GM12801 (cell line): ENCODE data around the gene NCLN.

ENCODE experiments used
- TF ChIP-seq, protein P1 (sequence below): IDR thresholded peaks from one replicate; pipeline ENCODE4 v1.5.1; 2011; ENCODE audit warnings: control low read depth; ENCODE audit not compliant: insufficient read length; ENCODE audit errors: extremely low read depth

Gene NCLN

GRCh38 chr19:3171894-3172672 lies 13.6 kb upstream of the NCLN start:
- TF ChIP-seq, protein P1, sequence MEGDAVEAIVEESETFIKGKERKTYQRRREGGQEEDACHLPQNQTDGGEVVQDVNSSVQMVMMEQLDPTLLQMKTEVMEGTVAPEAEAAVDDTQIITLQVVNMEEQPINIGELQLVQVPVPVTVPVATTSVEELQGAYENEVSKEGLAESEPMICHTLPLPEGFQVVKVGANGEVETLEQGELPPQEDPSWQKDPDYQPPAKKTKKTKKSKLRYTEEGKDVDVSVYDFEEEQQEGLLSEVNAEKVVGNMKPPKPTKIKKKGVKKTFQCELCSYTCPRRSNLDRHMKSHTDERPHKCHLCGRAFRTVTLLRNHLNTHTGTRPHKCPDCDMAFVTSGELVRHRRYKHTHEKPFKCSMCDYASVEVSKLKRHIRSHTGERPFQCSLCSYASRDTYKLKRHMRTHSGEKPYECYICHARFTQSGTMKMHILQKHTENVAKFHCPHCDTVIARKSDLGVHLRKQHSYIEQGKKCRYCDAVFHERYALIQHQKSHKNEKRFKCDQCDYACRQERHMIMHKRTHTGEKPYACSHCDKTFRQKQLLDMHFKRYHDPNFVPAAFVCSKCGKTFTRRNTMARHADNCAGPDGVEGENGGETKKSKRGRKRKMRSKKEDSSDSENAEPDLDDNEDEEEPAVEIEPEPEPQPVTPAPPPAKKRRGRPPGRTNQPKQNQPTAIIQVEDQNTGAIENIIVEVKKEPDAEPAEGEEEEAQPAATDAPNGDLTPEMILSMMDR = no peak

DNA sequence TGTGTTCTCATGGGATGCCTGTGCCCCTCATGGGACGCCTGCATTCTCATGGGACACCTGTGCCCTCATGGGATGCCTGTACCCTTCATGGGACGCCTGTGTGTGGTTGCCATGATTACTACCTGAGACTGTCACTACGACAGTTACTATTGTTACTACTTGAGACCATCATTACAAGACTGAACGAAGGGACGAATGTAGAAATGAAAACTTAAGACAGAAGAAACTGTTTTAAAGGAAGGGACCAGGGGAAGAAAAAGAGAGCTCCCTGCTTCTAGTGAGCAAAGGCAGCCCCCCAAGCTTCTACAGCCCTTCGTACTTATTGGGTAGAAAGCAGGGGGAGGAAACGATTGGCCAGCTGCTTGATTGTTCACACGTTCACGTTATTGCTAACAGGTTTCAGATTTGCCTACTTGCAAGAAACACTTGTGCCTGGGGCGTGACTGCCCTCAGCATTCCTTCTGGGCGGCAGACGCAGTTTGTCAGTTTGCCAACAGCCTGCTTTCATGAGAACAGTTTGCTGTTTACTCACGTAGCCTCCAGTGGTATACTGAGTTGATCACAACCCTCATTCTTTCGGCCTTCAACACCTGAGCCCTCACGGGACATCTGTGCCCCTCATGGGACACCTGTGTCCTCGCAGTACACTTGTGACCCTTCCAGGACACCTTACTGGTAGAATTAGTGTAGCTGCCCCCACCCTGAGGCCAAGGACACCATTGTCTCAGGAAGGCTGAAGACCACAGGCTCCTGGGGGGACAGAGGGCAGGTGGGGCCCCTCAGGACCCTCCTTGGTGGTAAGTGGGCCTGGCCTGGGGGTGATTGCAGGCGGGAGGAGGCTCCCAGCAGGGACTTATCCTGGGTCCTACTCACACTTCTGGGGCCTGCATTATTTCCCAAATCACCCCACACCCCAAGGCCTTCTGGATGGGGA lies 9.7 kb upstream of the NCLN start:
- TF ChIP-seq, protein P1 = no peak

- TF ChIP-seq, protein P1 = no peak
Observed at GRCh38 chr19:3176715-3177501, 8.8 kb upstream of the NCLN start.

DNA sequence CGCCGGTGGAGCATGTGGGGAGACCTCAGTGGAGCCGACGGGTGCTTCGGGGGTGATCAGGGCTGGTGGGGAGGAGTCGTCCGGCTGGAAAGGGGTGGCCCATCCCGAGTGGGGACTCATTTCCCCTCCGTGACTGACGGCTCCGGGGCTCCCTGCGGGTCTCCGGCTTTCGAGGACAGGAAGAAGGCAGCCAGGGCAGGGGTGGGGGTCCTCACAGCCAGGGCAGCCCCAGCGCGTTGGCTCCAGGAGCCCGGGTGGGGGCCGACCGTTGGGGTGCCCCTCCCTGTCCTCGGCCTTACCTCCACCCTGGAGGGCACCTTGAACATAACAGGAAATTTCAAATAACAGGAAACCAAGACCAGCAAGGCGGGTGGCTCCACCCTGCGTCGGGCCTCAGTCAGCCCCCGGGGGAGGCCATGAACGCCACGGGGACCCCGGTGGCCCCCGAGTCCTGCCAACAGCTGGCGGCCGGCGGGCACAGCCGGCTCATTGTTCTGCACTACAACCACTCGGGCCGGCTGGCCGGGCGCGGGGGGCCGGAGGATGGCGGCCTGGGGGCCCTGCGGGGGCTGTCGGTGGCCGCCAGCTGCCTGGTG lies 7.3 kb upstream of the NCLN start, which contains the start of gene S1PR4:
TSS of gene S1PR4 (plus strand) at position 393 of the 596 bp plus-strand sequence. CDS start at position 417, 24 bp downstream.
- TF ChIP-seq, protein P1 = no peak

DNA sequence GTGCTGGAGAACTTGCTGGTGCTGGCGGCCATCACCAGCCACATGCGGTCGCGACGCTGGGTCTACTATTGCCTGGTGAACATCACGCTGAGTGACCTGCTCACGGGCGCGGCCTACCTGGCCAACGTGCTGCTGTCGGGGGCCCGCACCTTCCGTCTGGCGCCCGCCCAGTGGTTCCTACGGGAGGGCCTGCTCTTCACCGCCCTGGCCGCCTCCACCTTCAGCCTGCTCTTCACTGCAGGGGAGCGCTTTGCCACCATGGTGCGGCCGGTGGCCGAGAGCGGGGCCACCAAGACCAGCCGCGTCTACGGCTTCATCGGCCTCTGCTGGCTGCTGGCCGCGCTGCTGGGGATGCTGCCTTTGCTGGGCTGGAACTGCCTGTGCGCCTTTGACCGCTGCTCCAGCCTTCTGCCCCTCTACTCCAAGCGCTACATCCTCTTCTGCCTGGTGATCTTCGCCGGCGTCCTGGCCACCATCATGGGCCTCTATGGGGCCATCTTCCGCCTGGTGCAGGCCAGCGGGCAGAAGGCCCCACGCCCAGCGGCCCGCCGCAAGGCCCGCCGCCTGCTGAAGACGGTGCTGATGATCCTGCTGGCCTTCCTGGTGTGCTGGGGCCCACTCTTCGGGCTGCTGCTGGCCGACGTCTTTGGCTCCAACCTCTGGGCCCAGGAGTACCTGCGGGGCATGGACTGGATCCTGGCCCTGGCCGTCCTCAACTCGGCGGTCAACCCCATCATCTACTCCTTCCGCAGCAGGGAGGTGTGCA lies 6.6 kb upstream of the NCLN start:
- TF ChIP-seq, protein P1 = no peak

DNA sequence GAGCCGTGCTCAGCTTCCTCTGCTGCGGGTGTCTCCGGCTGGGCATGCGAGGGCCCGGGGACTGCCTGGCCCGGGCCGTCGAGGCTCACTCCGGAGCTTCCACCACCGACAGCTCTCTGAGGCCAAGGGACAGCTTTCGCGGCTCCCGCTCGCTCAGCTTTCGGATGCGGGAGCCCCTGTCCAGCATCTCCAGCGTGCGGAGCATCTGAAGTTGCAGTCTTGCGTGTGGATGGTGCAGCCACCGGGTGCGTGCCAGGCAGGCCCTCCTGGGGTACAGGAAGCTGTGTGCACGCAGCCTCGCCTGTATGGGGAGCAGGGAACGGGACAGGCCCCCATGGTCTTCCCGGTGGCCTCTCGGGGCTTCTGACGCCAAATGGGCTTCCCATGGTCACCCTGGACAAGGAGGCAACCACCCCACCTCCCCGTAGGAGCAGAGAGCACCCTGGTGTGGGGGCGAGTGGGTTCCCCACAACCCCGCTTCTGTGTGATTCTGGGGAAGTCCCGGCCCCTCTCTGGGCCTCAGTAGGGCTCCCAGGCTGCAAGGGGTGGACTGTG lies 5.9 kb upstream of the NCLN start:
- TF ChIP-seq, protein P1 = no peak
